HepG2 (cell line): ENCODE measurements around the gene UQCRC2. TPM values are rescaled to one million over a fixed set of nuclear protein-coding genes. Genes with fewer than 3 reads are reported as not detected.

ENCODE experiments used
- ATAC-seq: fragments of 200-7000 bp; cut with Tn5 transposase; 3 replicates; pipeline ENCODE4 v1.9.1; 2020; ENCODE audit warnings: mild to moderate bottlenecking, moderate library complexity
- BruUV-seq: library from RNA; stranded (reverse); fragments of 400-500 nt; replicated peaks from 2 replicates; lab custom pipeline; 2021; lab: Mats Ljungman, UMichigan
- CTCF ChIA-PET: fragments of 300-600 bp; formaldehyde crosslinking; extraction: SDS; loops from one replicate; lab custom pipeline; 2021; ENCODE audit warnings: low total read pairs, inconsistent platforms, low intra/inter-chr PET ratio; lab: Yijun Ruan, JAX
- POLR2A ChIA-PET: fragments of 350-600 bp; sonication (Branson Sonifier 250); formaldehyde crosslinking; loops from one replicate; lab custom pipeline; 2020; ENCODE audit warnings: antibody characterized with exemption, inconsistent platforms; lab: Yijun Ruan, JAX
- DNase-seq: peaks from one replicate; pipeline ENCODE4 v3.0.0-alpha.2; 2015; ENCODE audit warnings: low spot score
- FAIRE-seq: peaks from 3 replicates; lab custom pipeline; 2011; peaks lifted over from hg19 to GRCh38; lab: Jason Lieb, UNC
- H2AFZ ChIP-seq: one replicate; pipeline ENCODE4 v1.6.1; 2011; ENCODE audit warnings: low read length, inconsistent platforms
- H3K27ac ChIP-seq: fragments of 300-600 bp; 3 replicates; pipeline ENCODE4 v1.8.0; 2011; ENCODE audit warnings: mixed run types, mild to moderate bottlenecking, mixed read lengths, low read length, inconsistent platforms; ENCODE audit not compliant: insufficient read depth; ENCODE audit errors: extremely low read length
- H3K27me3 ChIP-seq, 2 experiments: fragments of 200-600 bp in 1 of 2; 2 replicates in 1 of 2; 3 replicates in 1 of 2; pipeline versions ENCODE4 v1.6.0 to v1.8.0; 2011; ENCODE audit warnings: low read length in 2 of 2, mild to moderate bottlenecking in 2 of 2, moderate library complexity in 2 of 2, inconsistent platforms in 1 of 2; ENCODE audit not compliant: insufficient read depth in 2 of 2, control insufficient read depth in 1 of 2
- H3K36me3 ChIP-seq, 2 experiments: fragments of 200-600 bp in 1 of 2; replicated peaks in 1 of 2; 2 replicates in 1 of 2; 3 replicates in 1 of 2; pipeline versions ENCODE4 v1.5.1 to v1.8.0; 2011; ENCODE audit warnings: low read length in 2 of 2, inconsistent platforms in 1 of 2; ENCODE audit not compliant: insufficient read depth in 2 of 2, control insufficient read depth in 1 of 2
- H3K4me1 ChIP-seq: 2 replicates; pipeline ENCODE4 v1.5.1; 2012; ENCODE audit warnings: low read length, inconsistent platforms; ENCODE audit not compliant: insufficient read depth
- H3K4me2 ChIP-seq: 2 replicates; pipeline ENCODE4 v1.6.0; 2011; ENCODE audit warnings: low read depth, low read length, inconsistent platforms
- H3K4me3 ChIP-seq, 3 experiments: fragments of 200-600 bp in 1 of 3; sonication (generic), shearing (Covaris generic) in 1 of 3; replicated peaks in 1 of 3; 2 replicates each; pipeline ENCODE4 v1.5.1; 2011 to 2016; ENCODE audit warnings: low read length in 3 of 3, inconsistent platforms in 2 of 3, low read depth in 2 of 3, mild to moderate bottlenecking in 2 of 3, control low read depth in 1 of 3, mixed read lengths in 1 of 3; ENCODE audit not compliant: insufficient read depth in 1 of 3
- H3K79me2 ChIP-seq: one replicate; pipeline ENCODE4 v1.6.1; 2011; ENCODE audit warnings: low read length, inconsistent platforms; ENCODE audit not compliant: insufficient read depth
- H3K9ac ChIP-seq: 2 replicates; pipeline ENCODE4 v1.6.0; 2011; ENCODE audit warnings: mild to moderate bottlenecking, low read depth, low read length, inconsistent platforms; ENCODE audit not compliant: insufficient read depth
- H3K9me3 ChIP-seq: 2 replicates; pipeline ENCODE4 v1.5.1; 2012; ENCODE audit warnings: mild to moderate bottlenecking, low read length
- H4K20me1 ChIP-seq: 2 replicates; pipeline ENCODE4 v1.6.0; 2011; ENCODE audit warnings: inconsistent platforms, mild to moderate bottlenecking, low read length, moderate library complexity; ENCODE audit not compliant: insufficient read depth
- ATF7-NPFF ChIP-seq: sonication (generic); formaldehyde crosslinking; IDR thresholded peaks from 2 replicates; pipeline ENCODE4 v1.8.1; 2023; ENCODE audit warnings: mild to moderate bottlenecking, low read depth, missing genetic modification reagents, moderate library complexity
- DMTF1 ChIP-seq: sonication (generic); formaldehyde crosslinking; IDR thresholded peaks from 2 replicates; pipeline ENCODE4 v1.4.0; 2020; ENCODE audit warnings: mild to moderate bottlenecking, missing genetic modification reagents
- DPF2 ChIP-seq: sonication (generic); formaldehyde crosslinking; IDR thresholded peaks from 2 replicates; pipeline ENCODE4 v1.4.0; 2020; ENCODE audit warnings: mild to moderate bottlenecking, low read depth, missing genetic modification reagents, borderline replicate concordance
- ELF4 ChIP-seq: sonication (generic); formaldehyde crosslinking; IDR thresholded peaks from 2 replicates; pipeline ENCODE4 v1.5.0; 2020; ENCODE audit warnings: missing genetic modification reagents, mild to moderate bottlenecking, moderate library complexity, borderline replicate concordance
- IRF2 ChIP-seq: IDR thresholded peaks from 2 replicates; pipeline ENCODE4 v1.6.1; 2018; ENCODE audit warnings: missing genetic modification reagents, missing compliant biosample characterization
- PCBP1 ChIP-seq: fragments of 200-400 bp; formaldehyde crosslinking; IDR thresholded peaks from 2 replicates; pipeline ENCODE4 v1.6.1; 2017; ENCODE audit warnings: mild to moderate bottlenecking, low read depth, low read length, borderline replicate concordance
- SALL2 ChIP-seq: sonication (generic); formaldehyde crosslinking; IDR thresholded peaks from 2 replicates; pipeline ENCODE4 v1.8.1; 2023; ENCODE audit warnings: mild to moderate bottlenecking, missing genetic modification reagents, inconsistent platforms
- SKI ChIP-seq: fragments of 450-650 bp; IDR thresholded peaks from one replicate; pipeline ENCODE4 v1.6.1; 2018; ENCODE audit warnings: mild to moderate bottlenecking; ENCODE audit not compliant: partially characterized antibody
- SMARCC2 ChIP-seq: fragments of 450-650 bp; IDR thresholded peaks from 2 replicates; pipeline ENCODE4 v1.6.1; 2017; ENCODE audit warnings: antibody characterized with exemption, mild to moderate bottlenecking
- SOX6 ChIP-seq, 2 experiments: fragments of 450-650 bp in 1 of 2; sonication (generic) in 1 of 2; formaldehyde crosslinking in 1 of 2; IDR thresholded peaks; 2 replicates each; pipeline versions ENCODE4 v1.4.0 to v1.6.1; 2017 to 2020; ENCODE audit warnings: antibody characterized with exemption in 1 of 2, mild to moderate bottlenecking in 1 of 2, missing genetic modification reagents in 1 of 2
- THAP9 ChIP-seq: sonication (generic); formaldehyde crosslinking; IDR thresholded peaks from 2 replicates; pipeline ENCODE4; 2020; ENCODE audit warnings: missing genetic modification reagents, mild to moderate bottlenecking, borderline replicate concordance
- ZFP90 ChIP-seq: sonication (generic); formaldehyde crosslinking; IDR thresholded peaks from 2 replicates; pipeline ENCODE4 v1.8.0; 2022; ENCODE audit warnings: missing genetic modification reagents, mild to moderate bottlenecking, inconsistent platforms, borderline replicate concordance
- ZNF207 ChIP-seq: fragments of 450-650 bp; IDR thresholded peaks from 2 replicates; pipeline ENCODE4 v1.6.1; 2016; ENCODE audit warnings: antibody characterized with exemption, borderline replicate concordance
- ZNF350 ChIP-seq: sonication (generic); formaldehyde crosslinking; IDR thresholded peaks from 2 replicates; pipeline ENCODE4 v1.4.0; 2020; ENCODE audit warnings: mild to moderate bottlenecking, low read depth, missing genetic modification reagents, borderline replicate concordance
- ZNF644 ChIP-seq: IDR thresholded peaks from 2 replicates; pipeline ENCODE4 v1.6.1; 2016; ENCODE audit warnings: low read depth
- WGBS: methylation state at CpG from one replicate; pipeline ENCODE4 v1.1.6; 2017; ENCODE audit warnings: low lambda C conversion rate; 5-methylcytosine and 5-hydroxymethylcytosine counted together
- in situ Hi-C: cut with HindIII; loops from 2 replicates; pipeline ENCODE4 v1.10.0; 2017; ENCODE audit warnings: low pct_unique_long_range_greater_than_20kb; ENCODE audit not compliant: extremely low pct_ligation_motif_present
- intact Hi-C: fragments of 100-400 bp; cut with micrococcal nuclease; formaldehyde crosslinking; loops from one replicate; pipeline ENCODE4 v1.10.0; 2022; ENCODE audit not compliant: unreplicated experiment
- polyA plus RNA-seq, 8 experiments: library from polyadenylated mRNA; depleted of rRNA in 3 of 8; stranded (reverse) in 7 of 8; unstranded in 1 of 8; fragments of >200 nt; fragmentation: Illumina TruSeq in 4 of 8; extraction: Trizol in 4 of 8; gene quantifications; 2 replicates each; pipeline versions ENCODE4 v1.2.1 to v1.2.3, GENCODE V29; 2011 to 2016; ENCODE audit warnings: low read depth in 4 of 8, missing spikeins in 1 of 8, mixed read lengths in 1 of 8; ENCODE audit not compliant: insufficient read depth in 1 of 8
- total RNA-seq, 5 experiments: library from RNA; depleted of rRNA; stranded (reverse); fragments of >200 nt; fragmentation: Illumina TruSeq; extraction: Trizol; gene quantifications; 2 replicates each; pipeline ENCODE4 v1.2.3, GENCODE V29; 2016; ENCODE audit warnings: low read depth in 1 of 5
- TF ChIP-seq, protein P1 (sequence below): sonication (generic); formaldehyde crosslinking; IDR thresholded peaks from 2 replicates; pipeline ENCODE4 v1.4.0; 2020; ENCODE audit warnings: missing genetic modification reagents, borderline replicate concordance

UQCRC2 gene
- total and polyA plus RNA-seq, 2 of the 13 experiments (the other 11 are each of a cell fraction or from before 2014, with no cell fraction given): 442 to 536 TPM

GRCh38 chr16:22007159-22007508 is 54.0 kb downstream of the UQCRC2 start:
- no peaks in the 10 kb centered on the region for H3K36me3 ChIP-seq
- H3K79me2 ChIP-seq: peaks cover 35% of the 10 kb centered on the region
- intact Hi-C loops: no loop called here
- 0 out of 2 replicates have a peak, but pooled peaks cover 6% of the 10 kb centered on the region for H4K20me1 ChIP-seq
- DNase-seq: no peak
- no peaks in the 10 kb centered on the region for H3K9me3 ChIP-seq
- peak overlapping the region; percentile 100 for H3K4me2 ChIP-seq
- no TSS peak for BruUV-seq
- ChIA-PET CTCF (no interaction called here), POLR2A (interaction anchor here (0.9 to 3.7 kb wide), 14 partner anchors 10 to 185 kb away, joined by 3 to 40 read pairs (median 8); partner anchors contain the start of gene UQCRC2)
- WGBS: under 1% methylated on average over 8 of the region's 8 CpGs
- peak overlapping the region; percentile 78 for H3K27ac ChIP-seq
- H3K27me3 ChIP-seq: peaks cover 0 to 11% of the 10 kb centered on the region in 2 experiments; a peak in 1 of 5 replicates
- peak overlapping the region; percentile 77 for H2AFZ ChIP-seq
- H3K9ac ChIP-seq: peak overlapping the region; percentile 79
- peaks cover 53% of the 10 kb centered on the region for H3K4me1 ChIP-seq
- in situ Hi-C loops: no loop called here
- peak; percentile 34 for ATAC-seq
- H3K4me3 ChIP-seq: peak overlapping the region; percentile 94 to 98 (median 98)
- FAIRE-seq: peak; percentile 8
- TF ChIP-seq ZNF207 (no peak), PCBP1 (0 out of 2 replicates have a peak, but pooled peaks have one; percentile 0), ATF7-NPFF (CRISPR knock-in tag) (no peak; the same call in 1 of the 2 replicates), ZNF644 (peak; percentile 23; the same call in 1 of the 2 replicates), THAP9 (CRISPR knock-in tag) (no peak), SOX6 (IDR thresholded peaks at IDR 0.05) (no peak), SOX6 (CRISPR knock-in tag; IDR thresholded peaks at IDR 0.05) (no peak), SKI (no peak), DPF2 (CRISPR knock-in tag) (no peak), SMARCC2 (no peak), DMTF1 (CRISPR knock-in tag) (no peak), ELF4 (0 out of 2 replicates have a peak, but pooled peaks have one; percentile 19), SALL2 (no peak), IRF2 (CRISPR knock-in tag) (peak; percentile 13; the same call in 1 of the 2 replicates), ZNF350 (0 out of 2 replicates have a peak, but pooled peaks have one; percentile 17), ZFP90 (CRISPR knock-in tag) (no peak)
- TF ChIP-seq, protein P1, sequence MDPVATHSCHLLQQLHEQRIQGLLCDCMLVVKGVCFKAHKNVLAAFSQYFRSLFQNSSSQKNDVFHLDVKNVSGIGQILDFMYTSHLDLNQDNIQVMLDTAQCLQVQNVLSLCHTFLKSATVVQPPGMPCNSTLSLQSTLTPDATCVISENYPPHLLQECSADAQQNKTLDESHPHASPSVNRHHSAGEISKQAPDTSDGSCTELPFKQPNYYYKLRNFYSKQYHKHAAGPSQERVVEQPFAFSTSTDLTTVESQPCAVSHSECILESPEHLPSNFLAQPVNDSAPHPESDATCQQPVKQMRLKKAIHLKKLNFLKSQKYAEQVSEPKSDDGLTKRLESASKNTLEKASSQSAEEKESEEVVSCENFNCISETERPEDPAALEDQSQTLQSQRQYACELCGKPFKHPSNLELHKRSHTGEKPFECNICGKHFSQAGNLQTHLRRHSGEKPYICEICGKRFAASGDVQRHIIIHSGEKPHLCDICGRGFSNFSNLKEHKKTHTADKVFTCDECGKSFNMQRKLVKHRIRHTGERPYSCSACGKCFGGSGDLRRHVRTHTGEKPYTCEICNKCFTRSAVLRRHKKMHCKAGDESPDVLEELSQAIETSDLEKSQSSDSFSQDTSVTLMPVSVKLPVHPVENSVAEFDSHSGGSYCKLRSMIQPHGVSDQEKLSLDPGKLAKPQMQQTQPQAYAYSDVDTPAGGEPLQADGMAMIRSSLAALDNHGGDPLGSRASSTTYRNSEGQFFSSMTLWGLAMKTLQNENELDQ (CRISPR knock-in tag): 0 out of 2 replicates have a peak, but pooled peaks have one; percentile 16
